NCI-H774 (cell line): ENCODE measurements around the gene AMER2.

Source experiments
- DNase-seq: peaks from one replicate; lab custom pipeline; 2025; lab: John Stamatoyannopoulos, UW

The AMER2 gene, protein sequence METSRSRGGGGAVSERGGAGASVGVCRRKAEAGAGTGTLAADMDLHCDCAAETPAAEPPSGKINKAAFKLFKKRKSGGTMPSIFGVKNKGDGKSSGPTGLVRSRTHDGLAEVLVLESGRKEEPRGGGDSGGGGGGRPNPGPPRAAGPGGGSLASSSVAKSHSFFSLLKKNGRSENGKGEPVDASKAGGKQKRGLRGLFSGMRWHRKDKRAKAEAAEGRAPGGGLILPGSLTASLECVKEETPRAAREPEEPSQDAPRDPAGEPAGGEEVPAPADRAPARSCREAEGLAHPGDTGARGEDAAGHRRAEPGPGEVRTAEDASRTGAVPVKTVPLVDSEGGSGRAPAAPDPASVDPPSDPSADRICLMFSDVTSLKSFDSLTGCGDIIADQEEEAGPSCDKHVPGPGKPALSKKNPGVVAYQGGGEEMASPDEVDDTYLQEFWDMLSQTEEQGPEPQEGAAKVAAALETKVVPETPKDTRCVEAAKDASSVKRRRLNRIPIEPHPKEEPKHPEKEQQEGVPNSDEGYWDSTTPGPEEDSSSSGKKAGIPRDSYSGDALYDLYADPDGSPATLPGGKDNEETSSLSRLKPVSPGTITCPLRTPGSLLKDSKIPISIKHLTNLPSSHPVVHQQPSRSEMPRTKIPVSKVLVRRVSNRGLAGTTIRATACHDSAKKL

DNA sequence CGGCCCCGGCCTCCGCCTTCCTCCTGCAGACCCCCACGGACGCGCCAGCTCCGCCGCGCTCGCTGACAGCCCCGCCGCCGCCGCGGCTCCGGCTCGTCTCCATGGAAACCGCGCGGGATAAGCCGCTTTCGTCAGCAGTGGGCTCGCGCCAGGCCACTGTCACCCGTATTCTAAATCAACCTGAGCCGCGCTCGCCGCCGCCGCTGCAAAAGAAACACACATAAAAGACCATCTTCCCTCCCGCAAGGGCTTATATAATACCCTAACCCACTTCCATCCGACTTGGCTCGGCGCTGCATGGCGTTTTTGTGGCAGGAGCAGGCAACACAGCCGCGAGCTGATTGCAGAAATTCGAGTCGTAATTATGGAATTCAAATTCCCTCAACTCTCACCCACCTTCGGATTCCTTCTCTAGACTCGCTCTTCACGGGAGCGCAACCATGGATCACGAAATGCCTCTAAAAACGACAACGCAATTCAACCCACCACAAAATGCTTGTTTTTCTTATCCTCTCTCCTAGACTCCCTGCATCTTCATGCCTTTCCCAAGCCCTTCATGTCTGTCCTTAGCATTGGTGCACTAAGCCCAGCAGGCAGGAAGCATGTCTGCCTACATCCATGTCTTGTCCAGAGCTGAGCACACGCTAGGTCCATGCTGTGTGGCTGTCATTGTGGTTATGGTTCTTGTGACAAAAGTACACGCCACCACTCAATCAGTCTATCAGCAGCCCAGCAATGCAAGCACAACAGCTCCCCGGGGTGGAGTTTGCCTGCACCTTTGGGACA lies at the start of gene AMER2:
AMER2 (minus strand) TSS at position 772 of the 786 bp plus-strand sequence; CDS start at position 103, 669 bp downstream.
- peak; percentile 21 for DNase-seq

DNA sequence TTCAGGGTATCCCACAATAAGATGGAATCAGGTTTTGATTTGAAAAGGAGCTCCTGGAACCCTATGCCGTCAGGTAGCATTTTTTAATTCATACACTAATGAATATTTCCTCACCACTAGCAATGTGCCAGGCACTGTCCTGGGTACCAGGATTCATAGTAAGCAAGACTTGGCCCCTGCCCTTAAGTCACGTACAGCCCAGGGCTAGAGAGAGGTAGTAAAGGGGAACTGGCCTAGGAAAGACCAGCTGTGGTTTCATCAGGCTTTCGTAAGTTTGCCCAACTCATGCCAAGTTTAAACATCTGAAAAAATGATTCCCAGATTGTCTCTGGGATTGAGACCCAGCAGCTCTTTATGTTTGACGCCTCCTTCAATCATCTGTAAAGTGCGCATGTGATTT lies 45.9 kb upstream of the AMER2 start:
- DNase-seq = no peak

DNA sequence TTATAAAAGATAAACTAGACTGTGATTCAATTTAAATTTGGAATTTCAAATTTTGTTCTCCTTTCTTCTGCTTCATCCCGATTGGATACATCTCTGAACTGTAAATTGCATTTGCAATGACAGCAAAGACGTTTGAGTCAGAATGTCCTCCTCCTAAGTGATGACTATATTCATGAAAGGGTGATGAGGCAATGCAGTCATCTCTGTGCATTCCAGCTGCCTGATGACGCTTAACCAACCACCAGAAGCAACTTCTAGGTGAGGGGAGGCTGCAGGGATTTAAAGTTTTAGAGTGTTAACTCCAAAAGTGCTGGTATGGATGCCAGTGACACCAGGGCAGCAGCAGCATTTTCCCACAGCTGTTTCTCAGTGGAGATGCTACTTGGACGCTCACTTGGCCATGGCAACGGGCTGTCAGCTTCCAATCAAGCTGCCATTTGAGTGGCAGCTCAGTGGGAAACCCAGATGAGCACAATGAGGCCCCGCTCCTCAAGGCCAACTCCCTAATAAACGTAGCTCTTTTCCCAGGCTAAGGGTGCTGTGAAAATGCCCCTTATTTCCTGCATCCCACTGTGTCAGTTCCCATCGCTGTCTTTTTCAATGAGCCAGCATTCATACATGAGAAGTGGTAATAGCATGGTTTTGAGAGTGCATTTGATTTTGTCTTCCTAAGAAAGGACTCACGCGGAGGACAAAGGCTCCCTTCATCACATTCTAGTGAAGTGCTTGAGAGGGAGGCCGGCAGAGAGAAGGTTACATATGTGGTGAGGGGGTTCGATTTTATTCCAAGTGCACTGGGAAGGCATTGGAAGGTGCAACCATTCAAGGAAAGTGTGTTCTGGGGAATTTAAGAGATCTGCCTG lies 45.2 kb upstream of the AMER2 start:
- no peak for DNase-seq

DNA sequence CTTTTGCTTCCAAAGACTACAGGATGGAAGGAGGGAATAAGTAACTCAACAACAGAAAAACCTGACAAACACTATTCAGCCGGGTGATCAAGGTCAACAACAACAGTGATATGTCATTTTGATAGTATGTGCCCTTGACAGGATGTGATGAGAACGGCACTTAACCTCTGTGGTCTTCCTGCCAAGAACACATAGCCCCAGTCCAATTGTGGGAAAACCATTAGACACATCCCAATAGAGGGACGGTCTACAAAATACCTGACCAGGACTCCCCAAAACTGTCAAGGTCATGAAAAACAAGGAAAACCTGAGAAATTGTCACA lies 43.1 kb upstream of the AMER2 start:
- DNase-seq = no peak

DNA sequence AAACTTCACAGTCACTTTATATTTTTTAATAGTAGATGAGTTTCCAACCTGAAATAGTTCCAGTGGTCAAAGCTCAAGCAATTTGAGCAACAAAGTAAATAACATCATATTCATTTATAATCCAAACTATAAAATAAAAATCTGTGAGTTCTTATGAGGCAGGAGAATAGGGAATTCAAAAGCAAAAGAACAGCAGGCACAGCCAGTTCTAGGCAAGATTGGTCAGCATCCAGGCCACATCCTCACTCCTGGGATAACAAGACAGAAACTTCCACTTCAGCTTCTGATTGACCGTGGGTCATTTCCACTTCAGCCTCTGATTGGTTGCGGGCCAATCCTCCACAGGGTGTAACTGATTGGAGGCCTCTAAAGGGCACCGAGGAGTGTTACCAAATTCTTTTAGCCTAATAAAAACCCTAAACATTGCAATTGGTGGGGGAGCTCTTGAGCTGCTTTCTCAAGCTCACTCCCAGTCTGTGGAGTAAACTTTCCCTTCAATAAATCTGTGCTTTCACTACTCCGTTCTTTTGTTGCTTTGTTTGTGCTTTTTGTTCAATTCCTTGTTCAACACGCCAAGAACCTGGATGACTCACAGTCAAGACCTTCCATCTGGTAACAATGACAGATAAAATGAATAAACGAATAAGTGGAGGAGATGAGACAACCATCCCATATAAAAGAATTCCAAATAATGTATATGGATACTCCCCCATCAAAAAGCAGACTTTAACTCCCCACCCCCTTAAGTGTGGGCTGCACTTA lies 42.6 kb upstream of the AMER2 start:
- DNase-seq = no peak

DNA sequence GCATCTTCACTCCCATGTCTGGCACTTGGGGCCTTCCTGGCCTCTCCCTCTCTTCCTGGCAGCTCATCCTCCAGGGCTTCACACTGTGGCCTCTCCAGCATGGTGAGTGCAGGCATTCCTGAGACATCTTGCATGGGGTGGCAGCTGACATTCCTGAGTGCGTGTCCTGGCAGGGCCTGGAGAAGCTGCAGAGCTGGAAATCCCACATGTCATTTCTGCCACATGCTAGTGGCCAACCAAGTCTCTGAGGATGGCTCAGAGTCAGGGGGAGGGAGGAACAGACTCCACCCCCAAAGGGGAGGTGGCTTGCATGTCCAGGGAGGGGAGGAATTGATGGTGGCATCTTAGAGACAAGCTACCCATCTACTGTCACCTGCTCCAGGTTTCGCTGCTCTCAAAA lies 41.6 kb upstream of the AMER2 start:
- no peak for DNase-seq

DNA sequence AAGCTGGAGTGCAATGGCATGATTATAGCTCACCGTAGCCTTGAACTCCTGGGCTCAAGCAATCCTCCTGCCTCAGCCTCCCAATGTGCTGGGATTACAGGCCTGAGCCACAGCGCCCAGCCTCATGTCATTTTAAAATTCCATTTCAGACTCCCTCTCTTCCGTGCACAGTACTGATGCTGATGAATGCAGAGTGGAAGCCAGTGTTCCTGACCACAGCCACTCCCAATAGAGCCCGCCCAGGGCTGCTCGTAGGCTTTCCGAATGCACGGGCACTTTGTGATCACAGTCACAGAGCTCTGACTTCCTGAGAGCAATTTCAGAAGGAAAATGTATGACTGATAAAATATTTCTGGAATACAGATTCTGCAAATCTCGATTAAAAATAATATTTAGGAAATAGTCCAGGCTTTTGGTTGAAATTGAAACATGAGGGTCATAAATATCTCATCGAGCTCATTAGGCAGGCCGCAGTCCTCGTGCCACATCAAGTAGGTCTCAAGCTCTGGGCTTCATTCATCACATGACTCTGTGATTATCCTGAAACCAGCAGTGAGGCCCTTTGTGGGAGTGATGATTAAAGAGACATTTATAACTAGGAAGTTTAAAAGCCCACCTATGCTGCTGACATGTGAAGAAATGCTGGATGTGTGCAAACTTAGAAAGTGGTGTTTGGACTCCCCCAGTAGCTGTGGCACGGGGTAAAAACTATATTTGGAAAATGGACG lies 38.9 kb upstream of the AMER2 start:
- no peak for DNase-seq

DNA sequence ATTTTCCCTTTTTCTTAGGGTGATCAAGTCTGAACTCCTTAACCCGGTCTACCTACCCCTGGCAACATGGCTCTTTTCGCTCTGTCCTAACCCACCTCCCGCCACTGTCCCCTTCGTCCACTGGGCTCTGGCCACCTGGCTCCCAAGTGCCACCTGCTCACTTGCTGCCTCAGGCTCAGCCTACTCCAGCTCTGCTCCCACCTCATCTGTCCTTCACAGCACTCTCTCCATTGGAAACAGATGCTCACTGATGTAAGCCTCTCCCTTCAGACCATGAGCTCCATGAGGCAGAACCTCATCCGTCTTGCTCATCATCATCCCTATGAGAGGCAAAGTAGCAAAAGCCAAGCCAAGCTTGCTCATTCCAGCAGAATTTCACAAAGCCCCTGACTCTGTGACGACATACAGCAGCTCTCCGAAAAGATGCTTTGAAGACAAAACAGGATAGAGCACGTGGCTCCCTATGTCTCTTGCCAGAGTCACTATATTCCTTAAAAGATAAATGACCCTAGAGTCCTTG lies 35.3 kb upstream of the AMER2 start:
- no peak for DNase-seq

DNA sequence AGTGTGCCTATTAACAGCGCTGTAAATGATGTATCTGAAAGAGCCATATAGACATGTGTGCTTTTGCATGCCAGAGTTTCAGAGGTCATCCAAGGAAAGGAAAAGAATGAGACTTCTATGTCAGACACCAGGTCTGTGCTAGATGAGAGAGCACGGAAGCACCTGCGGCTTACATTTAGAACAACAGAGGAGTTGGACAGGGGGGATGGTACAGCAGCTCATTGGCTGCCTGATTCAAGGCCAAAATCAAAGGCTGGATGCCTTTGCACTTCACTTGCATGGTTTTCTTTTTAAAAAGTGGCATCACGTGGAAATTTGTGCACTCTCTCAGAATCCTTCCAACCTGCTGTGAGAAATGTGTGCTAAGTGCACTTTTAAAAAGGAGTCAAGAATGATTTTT lies 32.8 kb upstream of the AMER2 start:
- DNase-seq = no peak

DNA sequence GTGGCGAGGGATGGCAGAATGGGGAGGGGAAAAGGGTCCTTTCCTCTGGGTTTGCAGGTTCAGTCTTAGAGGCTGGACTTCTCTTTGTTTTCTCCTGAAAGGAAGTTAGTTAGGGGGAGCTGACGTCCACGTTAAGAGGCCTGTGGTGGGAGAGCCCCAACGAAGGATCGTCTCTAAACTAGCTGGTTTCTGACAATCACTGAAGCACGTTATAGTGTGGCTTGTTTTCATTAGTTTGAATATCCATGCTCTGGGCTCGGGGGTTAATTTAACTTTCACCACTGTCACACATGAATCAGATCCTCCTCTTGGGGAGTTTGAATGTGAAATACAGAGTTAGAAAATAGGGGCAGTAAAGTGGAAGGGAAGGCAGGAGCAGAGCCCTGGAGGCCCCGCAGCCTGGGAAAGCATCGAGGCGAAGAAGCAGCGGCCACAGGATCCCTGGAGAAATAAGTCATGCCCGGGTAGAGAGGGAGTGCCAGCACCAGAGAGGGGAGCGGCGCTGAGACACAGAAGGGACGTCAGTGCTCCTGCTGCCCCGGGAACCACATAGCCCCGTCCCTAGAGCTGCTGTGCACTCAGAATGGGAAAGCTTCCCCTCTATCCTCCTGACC lies 31.1 kb upstream of the AMER2 start:
- no peak for DNase-seq

DNA sequence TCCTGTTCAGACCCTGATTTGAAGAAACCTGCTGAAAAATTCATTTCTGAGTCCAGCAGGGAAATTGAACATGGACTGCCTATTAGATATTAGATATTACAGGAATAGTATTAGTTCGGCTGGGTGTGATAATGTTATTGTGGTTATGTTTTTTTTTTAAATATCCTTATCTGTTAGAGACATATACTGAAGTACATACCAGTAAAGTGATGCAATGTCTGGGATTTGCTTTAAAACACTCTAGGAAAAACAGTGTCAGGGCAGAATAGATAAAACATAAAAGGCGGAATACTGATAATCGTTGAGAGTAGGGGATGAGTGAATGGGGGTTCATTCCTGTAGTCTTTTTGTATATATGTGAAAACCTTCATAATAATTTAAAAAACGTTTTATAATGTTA lies 28.7 kb upstream of the AMER2 start:
- DNase-seq = no peak

DNA sequence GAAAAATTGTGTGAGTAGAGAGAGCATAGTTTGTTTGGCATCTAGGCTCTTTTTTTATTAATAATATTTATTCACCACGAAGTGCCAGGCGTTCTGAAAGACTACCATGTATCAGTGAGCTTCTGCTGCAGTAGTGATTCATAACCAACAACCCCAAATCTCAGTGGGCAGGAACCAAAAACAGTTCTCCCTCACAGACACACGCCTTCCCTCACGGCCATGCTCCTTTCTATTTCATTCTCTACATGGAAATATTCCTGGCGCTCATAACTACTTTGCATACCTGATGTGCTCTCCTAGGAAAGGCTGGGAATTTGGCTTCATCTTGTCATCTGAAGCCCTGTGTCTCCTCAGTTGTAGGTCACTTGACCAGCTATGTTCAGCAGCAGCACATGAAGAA lies 26.6 kb upstream of the AMER2 start:
- no peak for DNase-seq

DNA sequence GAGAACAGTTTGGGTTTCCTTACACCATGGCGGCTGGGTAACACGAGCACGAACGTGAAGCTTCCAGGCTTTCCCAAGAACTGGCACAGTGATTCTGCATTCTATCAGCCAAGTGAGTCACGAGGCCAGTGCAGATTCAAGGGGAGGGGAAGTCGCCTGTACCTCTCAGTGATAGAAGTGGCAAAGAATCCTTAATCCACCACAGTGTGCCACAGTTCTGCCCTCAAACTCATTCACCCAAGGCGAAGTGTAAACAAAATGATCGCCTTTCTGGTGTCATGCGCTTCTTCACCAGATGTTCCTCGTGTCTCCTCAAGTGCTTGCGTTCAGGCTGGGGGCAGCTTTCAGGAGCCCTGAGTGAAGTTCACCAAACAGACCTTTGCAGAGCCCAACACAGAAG lies 24.9 kb upstream of the AMER2 start:
- DNase-seq = no peak

DNA sequence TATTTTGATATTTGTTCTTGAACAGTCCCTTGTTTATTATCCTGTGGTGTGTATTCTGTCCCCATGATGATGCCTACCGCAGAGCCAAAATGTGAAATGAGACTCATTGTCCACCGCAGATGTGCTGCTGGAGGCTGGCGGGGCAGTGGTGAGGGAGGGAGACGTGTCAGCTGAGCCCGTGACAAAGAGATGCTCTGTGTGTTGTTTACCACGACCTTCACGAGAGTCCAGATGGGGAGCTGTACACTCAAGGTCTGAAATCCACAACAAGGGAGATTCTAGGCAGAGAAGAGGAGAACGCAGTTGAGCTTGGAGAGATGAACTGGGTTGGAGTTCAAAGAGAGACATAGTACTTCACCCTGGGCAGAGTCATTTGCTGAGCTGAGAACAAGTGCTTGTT lies 20.8 kb upstream of the AMER2 start:
- no peak for DNase-seq

DNA sequence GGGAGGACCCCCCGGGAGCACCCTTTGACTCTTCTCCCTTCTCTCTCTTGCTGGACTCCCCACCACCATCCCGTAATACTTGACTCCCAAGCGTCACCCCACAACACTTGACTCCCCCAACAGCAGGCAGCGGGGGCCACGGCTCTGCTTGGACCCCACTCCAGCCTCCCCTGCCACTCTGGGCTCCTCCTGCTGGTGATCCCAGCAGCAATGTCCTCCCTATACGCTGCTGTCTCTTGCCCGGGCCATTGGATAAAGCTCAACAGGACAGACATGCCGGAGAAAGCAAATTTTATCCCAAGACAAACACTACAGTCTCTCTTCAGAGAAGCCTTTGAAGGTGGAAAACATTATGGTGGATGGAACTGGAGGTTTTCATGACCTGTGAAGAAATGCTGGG lies 20.4 kb upstream of the AMER2 start:
- no peak for DNase-seq

DNA sequence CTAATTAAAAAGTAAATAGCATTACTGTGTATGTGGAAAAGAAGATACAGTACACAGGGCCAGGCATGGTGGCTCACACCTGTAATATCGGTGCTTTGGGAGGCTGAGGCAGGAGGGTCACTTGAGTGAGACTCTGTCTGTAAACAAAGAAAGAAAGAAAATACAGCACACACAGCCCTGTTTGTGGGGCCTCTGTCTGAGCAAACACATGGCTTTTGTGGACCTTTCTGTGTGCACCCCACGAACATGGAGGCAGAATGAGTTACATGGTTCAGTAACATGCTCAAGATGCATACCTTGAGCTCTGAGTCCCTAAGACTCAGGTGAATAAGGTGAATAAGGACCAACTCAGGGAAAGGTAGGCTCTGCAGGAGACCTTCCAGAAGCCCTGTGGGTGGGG lies 20.0 kb upstream of the AMER2 start:
- DNase-seq = no peak

DNA sequence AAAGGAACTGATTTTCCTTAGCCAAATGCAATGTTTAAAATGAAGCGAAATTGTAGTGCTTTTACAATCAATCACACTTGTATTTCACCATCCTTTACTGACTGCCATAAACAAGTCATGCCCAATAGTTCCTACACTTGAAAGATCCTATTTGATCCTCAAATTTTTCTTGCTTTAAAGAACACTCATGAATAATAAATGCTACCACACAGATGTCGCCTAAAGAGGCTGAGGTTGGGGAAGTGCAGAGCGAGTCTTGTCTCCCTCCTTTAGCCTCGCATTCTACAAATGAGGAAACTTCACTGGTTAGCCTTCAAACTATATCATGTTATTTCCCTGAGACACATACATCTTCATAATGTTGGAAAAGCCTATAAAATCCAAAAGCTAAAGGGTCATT lies 18.7 kb upstream of the AMER2 start:
- no peak for DNase-seq

DNA sequence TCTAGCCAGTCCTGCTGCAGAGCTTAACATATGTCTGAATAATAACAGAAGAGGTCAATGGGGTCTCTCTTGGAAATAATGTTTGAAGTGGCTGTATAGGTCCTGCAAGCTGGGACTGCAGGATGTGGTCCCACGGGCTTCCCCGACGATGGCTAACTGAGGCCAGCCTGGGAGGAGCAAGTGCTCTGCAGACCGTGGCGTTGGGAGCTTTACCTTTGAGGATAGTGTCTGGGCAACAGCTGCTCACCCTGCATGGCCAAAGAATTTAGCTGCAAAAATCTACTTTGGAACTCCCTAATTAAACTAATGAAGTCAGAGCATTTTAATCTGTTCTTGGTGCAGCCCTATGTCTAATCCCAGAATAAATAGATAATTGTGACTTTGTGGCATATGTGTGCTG lies 18.2 kb upstream of the AMER2 start:
- DNase-seq = no peak

DNA sequence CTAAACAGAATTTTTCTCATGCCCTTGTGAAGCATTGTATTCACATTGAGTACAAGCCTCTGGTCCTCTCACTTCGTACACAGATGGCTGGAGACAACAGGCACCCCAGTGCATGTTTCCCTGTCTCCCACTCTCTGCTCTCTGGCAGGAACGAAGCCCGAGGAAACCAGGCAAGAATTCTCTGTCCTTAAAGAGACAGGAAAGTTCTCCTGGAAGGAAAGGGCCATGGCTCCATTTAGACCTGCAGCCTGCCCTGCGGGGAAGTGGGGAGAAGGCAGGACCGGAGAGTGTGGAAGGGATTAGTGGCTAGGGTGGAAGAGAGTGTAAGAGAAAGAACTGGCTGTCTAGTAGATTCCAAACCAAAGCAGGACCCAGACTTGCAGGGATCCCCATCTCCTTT lies 15.5 kb upstream of the AMER2 start:
- no peak for DNase-seq

DNA sequence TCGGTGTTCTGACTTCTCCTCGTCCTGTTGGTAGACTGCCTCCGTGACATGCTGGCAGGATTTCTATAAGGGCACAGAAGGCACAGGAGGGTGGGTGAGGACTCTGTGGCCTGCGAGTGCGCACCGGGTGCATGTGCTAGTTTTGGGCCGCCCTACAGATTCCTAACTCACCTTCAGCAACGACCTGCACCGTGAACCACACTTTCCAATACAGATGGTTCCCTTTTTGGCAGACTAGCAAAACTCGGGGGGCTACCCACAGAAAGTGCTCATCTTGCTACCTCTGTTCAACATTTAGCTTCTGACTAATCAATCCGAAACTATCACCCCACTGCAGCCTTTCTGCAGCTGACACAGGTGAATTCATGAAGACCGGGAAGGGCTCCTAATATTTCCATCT lies 14.1 kb upstream of the AMER2 start:
- no peak for DNase-seq
